ENCODE measurements around the gene HTATSF1. TPM values are rescaled to one million over a fixed set of nuclear protein-coding genes. Genes with fewer than 3 reads are reported as not detected.

HTATSF1 gene
- total and polyA plus RNA-seq, 9 of the 15 experiments (the other 6 are each of a cell fraction or from before 2014, with no cell fraction given), result 2.6 to 87.7 (median 42.2) TPM

DNA sequence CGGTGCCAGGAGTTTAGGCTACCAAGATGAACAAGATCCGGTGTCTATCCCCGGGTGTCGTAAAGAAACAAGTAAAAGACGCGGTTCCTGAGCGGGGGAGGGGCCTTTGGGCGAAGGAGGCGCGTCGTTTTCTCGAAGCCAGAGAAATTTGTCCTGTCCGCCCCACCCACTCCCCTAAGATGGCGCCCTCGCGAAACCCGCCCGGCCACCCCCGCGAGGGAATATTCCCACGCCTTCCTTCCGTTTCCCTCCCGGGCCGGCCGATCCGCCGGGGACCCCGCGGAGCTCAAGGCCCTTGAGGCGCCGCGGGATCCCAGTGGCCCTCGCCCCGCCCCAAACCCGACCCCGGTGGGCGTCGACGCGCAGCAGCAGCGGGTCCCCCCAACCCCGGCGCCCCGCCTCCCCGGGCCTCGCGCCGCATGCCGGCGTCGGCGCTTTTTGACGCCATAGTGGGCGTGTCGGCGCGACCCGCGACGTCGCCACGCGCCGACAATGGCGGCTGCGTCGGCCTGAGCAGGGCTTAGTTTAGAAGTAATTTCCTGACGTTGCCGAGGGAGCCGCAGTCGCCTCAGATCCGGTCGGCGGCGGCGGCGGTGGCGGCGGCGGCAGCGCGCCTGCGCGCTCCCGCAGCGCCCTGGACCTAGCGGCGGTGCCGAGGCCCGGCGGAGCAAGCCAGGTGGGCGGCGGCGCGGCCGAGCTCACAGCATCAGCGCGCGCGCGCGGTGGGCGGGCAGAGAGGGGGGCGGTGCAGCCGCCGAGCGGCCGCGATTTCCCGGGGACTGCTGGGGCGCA lies 432 bp upstream of the HTATSF1 start (continued):
- TF ChIP-seq ZNF639 (CRISPR knock-in tag; conservative IDR thresholded peaks at IDR 0.05 in 1 of 2, IDR thresholded peaks at IDR 0.05 in 1 of 2) (peak in 1 of 2 experiments; percentile 79; a peak in 1 of 4 replicates), FOXM1 (IDR thresholded peaks at IDR 0.05; ENCODE audit: low read depth) (no peak), FOXM1 (CRISPR knock-in tag; IDR thresholded peaks at IDR 0.05; ENCODE audit: low read depth) (peak; percentile 7; the same call in 1 of the 2 replicates), ATF7 (IDR thresholded peaks at IDR 0.05) (peak; percentile 28), CBX1 (IDR thresholded peaks at IDR 0.05; ENCODE audit: low read depth) (0 out of 2 replicates have a peak, but pooled peaks have one; percentile 20), SMAD3 (CRISPR knock-in tag; conservative IDR thresholded peaks at IDR 0.05) (no peak), KDM5B (IDR thresholded peaks at IDR 0.05; ENCODE audit: insufficient replicate concordance, low read depth, low read length) (peak; percentile 34), ATF1 (CRISPR knock-in tag; IDR thresholded peaks at IDR 0.05) (peak; percentile 73), ATF1 (tag; IDR thresholded peaks at IDR 0.05) (peak; percentile 90), TAF15 (IDR thresholded peaks at IDR 0.05; ENCODE audit: low read depth, low read length) (no peak), EP400 (IDR thresholded peaks at IDR 0.05) (peak; percentile 76; the same call in 1 of the 2 replicates), L3MBTL2 (IDR thresholded peaks at IDR 0.05) (peak; percentile 66), RBFOX2 (IDR thresholded peaks at IDR 0.05; ENCODE audit: low read depth, low read length) (peak; percentile 80), NFRKB (IDR thresholded peaks at IDR 0.05; ENCODE audit: low read depth) (0 out of 2 replicates have a peak, but pooled peaks have one; percentile 27), NCOA6 (IDR thresholded peaks at IDR 0.05) (0 out of 2 replicates have a peak, but pooled peaks have one; percentile 31), LCOR (CRISPR knock-in tag; IDR thresholded peaks at IDR 0.05) (0 out of 2 replicates have a peak, but pooled peaks have one; percentile 34), C11orf30 (IDR thresholded peaks at IDR 0.05; ENCODE audit: low read depth) (peak; percentile 49), CREM (IDR thresholded peaks at IDR 0.05; ENCODE audit: low read depth) (peak; percentile 95), MAZ (CRISPR knock-in tag; conservative IDR thresholded peaks at IDR 0.05 in 1 of 2, IDR thresholded peaks at IDR 0.05 in 1 of 2) (peak; percentile 34 to 45; a peak in 1 of 4 replicates), CXXC5 (CRISPR knock-in tag; IDR thresholded peaks at IDR 0.05) (peak; percentile 83), ETV1 (tag; conservative IDR thresholded peaks at IDR 0.05; ENCODE audit: low read depth) (0 out of 2 replicates have a peak, but pooled peaks have one; percentile 50)
- TF ChIP-seq, protein P1, sequence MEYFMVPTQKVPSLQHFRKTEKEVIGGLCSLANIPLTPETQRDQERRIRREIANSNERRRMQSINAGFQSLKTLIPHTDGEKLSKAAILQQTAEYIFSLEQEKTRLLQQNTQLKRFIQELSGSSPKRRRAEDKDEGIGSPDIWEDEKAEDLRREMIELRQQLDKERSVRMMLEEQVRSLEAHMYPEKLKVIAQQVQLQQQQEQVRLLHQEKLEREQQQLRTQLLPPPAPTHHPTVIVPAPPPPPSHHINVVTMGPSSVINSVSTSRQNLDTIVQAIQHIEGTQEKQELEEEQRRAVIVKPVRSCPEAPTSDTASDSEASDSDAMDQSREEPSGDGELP (CRISPR knock-in tag; IDR thresholded peaks at IDR 0.05; ENCODE audit: borderline replicate concordance), result peak; percentile 32; the same call in 1 of the 2 replicates

Measured in K562 (cell line).